AG09309 (cell line): ENCODE data around the gene HSD17B12.
"Not testable (repeated sequence)": the region's sequence is repeated elsewhere in the genome, so short reads cannot be mapped to it uniquely, and the experiment has no call there.

Experiments used
- DNase-seq: peaks from one replicate; pipeline ENCODE4 v3.0.0-alpha.2; 2010; ENCODE audit warnings: low read depth
- H3K4me3 ChIP-seq: 2 replicates; pipeline ENCODE4 v1.5.1; 2011; ENCODE audit warnings: mild to moderate bottlenecking, low read depth, low read length, moderate library complexity; ENCODE audit not compliant: control insufficient read depth
- TF ChIP-seq, protein P1 (sequence below): IDR thresholded peaks from 2 replicates; pipeline ENCODE4 v1.5.1; 2011; ENCODE audit warnings: mild to moderate bottlenecking, low read depth, low read length, inconsistent platforms; ENCODE audit not compliant: insufficient read depth, control insufficient read depth; ENCODE audit errors: missing control alignments

Gene HSD17B12

DNA sequence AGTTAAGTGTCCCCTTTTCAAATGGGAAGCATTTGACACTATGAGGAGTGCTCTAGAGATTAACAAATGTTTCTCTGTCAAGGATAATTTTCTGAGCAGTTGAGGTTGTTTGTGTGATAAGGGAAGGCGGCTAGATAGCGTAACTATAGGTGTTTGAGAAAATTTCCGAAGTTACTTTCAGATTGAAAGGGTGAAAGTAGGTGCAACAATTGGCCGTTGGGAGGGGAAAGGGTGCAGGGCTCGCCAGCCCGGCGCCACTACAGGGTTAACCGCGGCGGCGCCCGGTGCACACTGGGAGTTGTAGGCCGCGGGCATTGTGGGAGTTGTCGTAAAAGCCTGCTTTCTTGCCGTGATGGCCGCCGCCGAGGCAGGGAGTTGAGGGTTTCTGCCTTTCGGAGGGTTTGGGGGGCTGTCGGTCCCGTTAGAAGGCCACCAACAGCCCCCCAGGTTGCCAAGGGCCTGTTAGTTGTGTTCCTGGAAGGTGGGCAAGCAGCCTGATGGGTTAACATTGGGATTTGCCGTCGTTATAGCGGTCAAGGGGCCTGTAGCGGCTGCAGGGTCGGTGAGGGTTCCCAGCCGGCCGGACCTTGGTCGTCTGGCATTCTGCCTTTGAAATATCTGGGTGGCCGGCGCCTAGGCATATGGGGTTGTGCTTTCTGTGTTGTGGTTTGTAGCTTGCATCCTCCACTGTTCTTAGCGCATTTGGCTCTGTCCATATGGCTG is 36.5 kb upstream of the HSD17B12 start:
- H3K4me3 ChIP-seq, result peak overlapping the region; percentile 87
- TF ChIP-seq, protein P1, sequence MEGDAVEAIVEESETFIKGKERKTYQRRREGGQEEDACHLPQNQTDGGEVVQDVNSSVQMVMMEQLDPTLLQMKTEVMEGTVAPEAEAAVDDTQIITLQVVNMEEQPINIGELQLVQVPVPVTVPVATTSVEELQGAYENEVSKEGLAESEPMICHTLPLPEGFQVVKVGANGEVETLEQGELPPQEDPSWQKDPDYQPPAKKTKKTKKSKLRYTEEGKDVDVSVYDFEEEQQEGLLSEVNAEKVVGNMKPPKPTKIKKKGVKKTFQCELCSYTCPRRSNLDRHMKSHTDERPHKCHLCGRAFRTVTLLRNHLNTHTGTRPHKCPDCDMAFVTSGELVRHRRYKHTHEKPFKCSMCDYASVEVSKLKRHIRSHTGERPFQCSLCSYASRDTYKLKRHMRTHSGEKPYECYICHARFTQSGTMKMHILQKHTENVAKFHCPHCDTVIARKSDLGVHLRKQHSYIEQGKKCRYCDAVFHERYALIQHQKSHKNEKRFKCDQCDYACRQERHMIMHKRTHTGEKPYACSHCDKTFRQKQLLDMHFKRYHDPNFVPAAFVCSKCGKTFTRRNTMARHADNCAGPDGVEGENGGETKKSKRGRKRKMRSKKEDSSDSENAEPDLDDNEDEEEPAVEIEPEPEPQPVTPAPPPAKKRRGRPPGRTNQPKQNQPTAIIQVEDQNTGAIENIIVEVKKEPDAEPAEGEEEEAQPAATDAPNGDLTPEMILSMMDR, result no peak
- DNase-seq, result peak; percentile 35

DNA sequence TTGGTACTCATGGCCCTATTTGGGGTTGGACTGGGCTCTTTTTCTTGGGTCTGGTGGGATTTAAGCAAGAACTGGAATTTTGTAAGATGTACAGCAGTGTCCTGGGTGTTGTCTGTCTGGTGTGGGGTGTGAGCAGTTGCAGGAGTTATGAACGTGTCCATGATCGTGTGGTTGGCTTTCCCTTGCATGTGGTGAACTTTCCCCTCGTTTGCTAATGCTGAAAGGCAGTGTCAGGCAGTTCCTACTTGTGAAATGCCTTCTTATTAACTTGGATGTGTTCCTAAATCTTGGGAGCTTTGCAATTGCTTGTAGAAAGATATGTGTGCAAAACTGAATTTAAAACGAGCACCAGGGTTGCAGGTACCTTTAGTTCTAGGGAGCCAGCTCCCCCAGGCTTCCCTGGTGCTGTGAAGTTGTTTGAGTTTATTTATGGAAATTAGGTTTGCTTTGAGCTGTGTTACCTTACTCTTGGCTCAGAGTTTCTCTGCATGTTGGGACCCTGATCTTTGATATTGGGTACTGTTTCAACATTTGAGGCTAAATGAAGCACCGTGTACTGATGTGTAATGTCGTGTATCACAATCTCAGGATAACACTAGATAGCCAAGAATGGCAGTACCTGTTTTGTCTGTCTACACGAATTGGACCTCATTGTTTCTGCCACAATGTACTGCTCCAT is 35.8 kb upstream of the HSD17B12 start:
- no peak for DNase-seq
- TF ChIP-seq, protein P1, result no peak
- H3K4me3 ChIP-seq, result peak overlapping the region; percentile 87

DNA sequence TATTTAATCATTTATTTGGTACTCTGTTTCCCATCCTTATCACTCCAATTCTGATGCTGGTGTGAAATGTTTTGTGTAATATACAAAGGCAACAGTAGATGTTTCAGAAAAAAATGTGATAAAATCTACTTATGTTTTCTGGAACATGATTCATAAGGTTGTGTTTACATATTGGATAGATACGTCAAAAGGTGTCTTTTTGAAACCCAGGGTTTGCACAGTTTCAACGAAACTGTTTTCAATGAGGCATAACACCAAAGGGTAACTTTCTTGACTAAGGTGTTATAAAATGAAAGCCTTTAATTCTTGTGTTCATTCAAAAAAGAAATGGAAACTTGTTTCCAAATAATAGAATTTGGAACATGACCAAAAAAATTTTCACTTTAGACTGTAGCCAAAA is 33.8 kb upstream of the HSD17B12 start:
- TF ChIP-seq, protein P1, result no peak
- no peak for DNase-seq
- H3K4me3 ChIP-seq, result no peak overlapping the region

DNA sequence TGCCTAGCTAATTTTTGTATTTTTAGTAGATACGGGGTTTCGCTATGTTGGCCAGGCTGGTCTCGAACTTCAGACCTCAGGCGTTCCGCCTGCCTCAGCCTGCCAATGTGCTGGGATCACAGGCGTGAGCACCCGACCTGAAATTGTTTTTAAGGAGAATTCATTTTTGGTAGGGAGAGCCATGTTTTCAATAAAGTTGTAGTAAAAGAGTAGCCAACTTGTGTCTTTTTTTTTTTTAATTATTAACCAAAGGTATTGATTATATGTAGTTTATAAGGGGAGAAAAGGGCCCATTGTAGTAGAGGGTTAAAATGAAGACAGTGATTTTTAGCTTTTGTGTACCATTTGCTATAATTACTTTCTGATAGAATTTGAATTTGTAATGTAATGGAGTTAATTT is 31.6 kb upstream of the HSD17B12 start:
- H3K4me3 ChIP-seq, result no peak overlapping the region
- TF ChIP-seq, protein P1, result no peak
- DNase-seq, result no peak

DNA sequence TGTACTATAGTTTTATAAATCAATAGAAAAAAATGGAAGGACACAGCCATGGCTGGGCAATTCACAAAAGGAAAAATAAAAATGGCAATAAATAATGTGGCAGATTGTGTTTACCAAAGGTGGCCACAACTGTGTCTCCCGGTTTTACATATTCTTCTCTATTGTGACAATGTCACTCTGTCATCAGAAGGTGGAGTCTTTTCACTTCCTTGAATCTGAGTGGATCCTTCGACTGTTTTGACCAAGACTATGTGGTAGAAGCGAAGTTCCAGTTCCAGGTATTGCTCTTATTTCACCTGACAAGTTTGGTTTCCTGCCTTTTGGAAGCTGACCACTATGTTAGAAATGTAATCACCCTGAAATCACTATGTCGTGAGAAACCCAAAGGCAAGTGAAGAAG is 31.0 kb upstream of the HSD17B12 start:
- TF ChIP-seq, protein P1, result no peak
- DNase-seq, result no peak

DNA sequence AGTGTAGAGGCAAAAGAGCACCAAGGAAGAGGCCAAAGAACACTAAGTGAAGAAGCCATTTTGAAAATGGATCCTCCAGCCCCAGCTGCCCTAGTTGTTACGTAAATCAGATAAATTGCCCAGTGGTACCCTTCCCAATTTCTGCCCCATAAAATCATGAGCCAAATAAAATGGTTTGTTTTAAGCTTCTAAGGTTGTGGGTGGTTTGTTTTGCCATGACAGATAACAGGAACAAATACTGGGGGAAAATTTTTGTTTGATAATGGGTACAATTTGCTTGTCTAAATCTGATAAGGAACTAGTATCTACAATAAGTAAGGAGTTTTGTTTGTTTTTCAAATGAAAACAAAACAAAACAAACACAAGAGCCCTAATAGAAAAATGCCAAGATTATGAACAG is 30.6 kb upstream of the HSD17B12 start:
- no peak overlapping the region for H3K4me3 ChIP-seq
- TF ChIP-seq, protein P1, result no peak
- DNase-seq, result no peak

More for the DNA sequence above, 31.0 kb upstream of the HSD17B12 start:
- H3K4me3 ChIP-seq, result no peak overlapping the region

DNA sequence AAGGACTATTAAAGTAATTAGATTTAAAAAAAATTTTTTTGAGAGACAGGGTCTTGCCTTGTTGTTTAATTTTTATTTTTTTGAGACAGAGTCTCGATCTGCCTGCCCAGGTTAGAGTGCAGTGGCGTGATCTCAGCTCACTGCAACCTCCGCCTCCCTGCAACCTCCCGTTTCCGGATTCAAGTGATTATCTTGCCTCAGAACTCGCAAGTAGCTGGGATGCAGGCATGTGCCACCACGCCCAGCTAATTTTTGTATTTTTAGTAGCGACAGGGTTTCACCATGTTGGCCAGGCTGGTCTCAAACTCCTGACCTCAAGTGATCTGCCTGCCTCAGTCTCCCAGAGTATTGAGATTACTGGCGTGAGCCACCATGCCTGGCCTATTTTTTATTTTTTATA is 17.5 kb upstream of the HSD17B12 start:
- not testable (repeated sequence) for H3K4me3 ChIP-seq, DNase-seq
